GM12873 (cell line): ENCODE data around the gene NBEA.

Source experiments
- CTCF ChIP-seq: IDR thresholded peaks from 2 replicates; pipeline ENCODE4 v1.5.1; 2012; ENCODE audit warnings: low read depth, mild to moderate bottlenecking, moderate library complexity, low read length, control low read depth; ENCODE audit not compliant: insufficient read depth; ENCODE audit errors: missing control alignments

The NBEA gene

GRCh38 chr13:35472323-35472881 lies 530.3 kb downstream of the NBEA start:
- TF ChIP-seq CTCF = no peak

GRCh38 chr13:35473206-35473775 lies 531.2 kb downstream of the NBEA start:
- TF ChIP-seq CTCF = no peak

- TF ChIP-seq CTCF = no peak
Observed at GRCh38 chr13:35473802-35474201, 531.7 kb downstream of the NBEA start.

- no peak for TF ChIP-seq CTCF
Observed at GRCh38 chr13:35474496-35475211, 532.6 kb downstream of the NBEA start.

GRCh38 chr13:35475212-35475959 lies 533.3 kb downstream of the NBEA start:
- TF ChIP-seq CTCF = no peak

- no peak for TF ChIP-seq CTCF
Observed at GRCh38 chr13:35475960-35476943, 534.2 kb downstream of the NBEA start, which contains the start of gene MAB21L1. Gene MAB21L1, minus strand, starts transcription at chr13:35476689. Its CDS starts 551 bp downstream, at chr13:35476138.
